Measurements from ENCODE around the gene RNF41.
"Not testable (repeated sequence)": the region's sequence is repeated elsewhere in the genome, so short reads cannot be mapped to it uniquely, and the experiment has no call there.

The RNF41 gene

GRCh38 chr12:56206452-56207166, 15.1 kb downstream of the RNF41 start:
- ATAC-seq, result peak; percentile 62
- Mint-ChIP-seq H3K27me3 (no peaks in the 10 kb centered on the region), H3K9me3 (no peaks in the 10 kb centered on the region), H3K27ac (peak overlapping the region; percentile 62), H3K4me1 (peaks cover 18% of the 10 kb centered on the region), H3K4me3 (no peak overlapping the region), H3K36me3 (peaks cover 43% of the 10 kb centered on the region)

- Mint-ChIP-seq H3K9me3 (no peaks in the 10 kb centered on the region), H3K27ac (peak overlapping the region; percentile 62), H3K4me3 (no peak overlapping the region), H3K36me3 (peaks cover 33% of the 10 kb centered on the region), H3K4me1 (peaks cover 18% of the 10 kb centered on the region), H3K27me3 (no peaks in the 10 kb centered on the region)
- ATAC-seq, result no peak
These were observed 16.3 kb downstream of the RNF41 start for GRCh38 chr12:56205445-56205844.

GRCh38 chr12:56204275-56204674, 17.4 kb downstream of the RNF41 start:
- peaks cover 23% of the 10 kb centered on the region for H3K36me3 Mint-ChIP-seq
- peaks cover 18% of the 10 kb centered on the region for H3K4me1 Mint-ChIP-seq
- H3K27ac Mint-ChIP-seq, result peak overlapping the region; percentile 2
- H3K9me3 Mint-ChIP-seq, result no peaks in the 10 kb centered on the region
- no peak for ATAC-seq
- H3K4me3 Mint-ChIP-seq, result no peak overlapping the region
- no peaks in the 10 kb centered on the region for H3K27me3 Mint-ChIP-seq

DNA sequence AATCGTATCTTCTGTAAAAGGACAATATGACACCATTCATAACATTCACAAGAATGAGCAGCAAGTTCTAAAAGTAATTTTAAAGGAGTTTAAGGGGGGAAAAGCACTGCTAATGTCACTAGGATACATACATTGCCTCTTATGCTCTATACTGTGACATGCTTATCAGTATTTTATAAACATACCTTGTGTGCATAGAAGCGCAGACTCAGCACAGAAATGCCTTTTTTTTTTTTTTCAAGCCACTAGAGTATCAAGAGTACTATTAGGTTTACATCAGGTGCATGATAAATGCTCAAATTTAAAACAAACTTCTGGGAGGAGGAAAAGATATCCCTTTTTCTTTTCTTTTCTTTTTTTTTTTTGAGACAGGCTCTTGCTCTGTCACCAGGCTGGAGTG, 18.9 kb downstream of the RNF41 start:
- no peak overlapping the region for H3K27ac Mint-ChIP-seq
- peaks cover 18% of the 10 kb centered on the region for H3K4me1 Mint-ChIP-seq
- peaks cover 17% of the 10 kb centered on the region for H3K36me3 Mint-ChIP-seq
- no peak for ATAC-seq
- H3K4me3 Mint-ChIP-seq, result no peak overlapping the region
- no peaks in the 10 kb centered on the region for H3K27me3 Mint-ChIP-seq
- no peaks in the 10 kb centered on the region for H3K9me3 Mint-ChIP-seq

- Mint-ChIP-seq H3K36me3 (peaks cover 13% of the 10 kb centered on the region), H3K27ac (no peak overlapping the region), H3K9me3 (no peaks in the 10 kb centered on the region), H3K4me3 (no peak overlapping the region), H3K4me1 (peaks cover 15% of the 10 kb centered on the region), H3K27me3 (no peaks in the 10 kb centered on the region)
- no peak for ATAC-seq
These were observed 19.4 kb downstream of the RNF41 start for GRCh38 chr12:56202366-56202765.

GRCh38 chr12:56198836-56199235, 22.9 kb downstream of the RNF41 start:
- Mint-ChIP-seq H3K27me3 (no peaks in the 10 kb centered on the region), H3K4me3 (no peak overlapping the region), H3K4me1 (peaks cover 5% of the 10 kb centered on the region), H3K36me3 (no peaks in the 10 kb centered on the region), H3K9me3 (no peaks in the 10 kb centered on the region), H3K27ac (peak overlapping the region; percentile 10)
- no peak for ATAC-seq

- H3K4me3 Mint-ChIP-seq, result no peak overlapping the region
- ATAC-seq, result no peak
- H3K27me3 Mint-ChIP-seq, result no peaks in the 10 kb centered on the region
- no peaks in the 10 kb centered on the region for H3K9me3 Mint-ChIP-seq
- H3K36me3 Mint-ChIP-seq, result no peaks in the 10 kb centered on the region
- peaks cover 10% of the 10 kb centered on the region for H3K4me1 Mint-ChIP-seq
- H3K27ac Mint-ChIP-seq, result peak overlapping the region; percentile 10
These were observed 23.6 kb downstream of the RNF41 start for GRCh38 chr12:56197921-56198635.

- H3K27me3 Mint-ChIP-seq, H3K4me3 Mint-ChIP-seq, ATAC-seq, H3K9me3 Mint-ChIP-seq, H3K27ac Mint-ChIP-seq, H3K36me3 Mint-ChIP-seq: not testable (repeated sequence)
- H3K4me1 Mint-ChIP-seq, result peaks cover 11% of the 10 kb centered on the region
These were observed 24.7 kb downstream of the RNF41 start for GRCh38 chr12:56196818-56197550.

DNA sequence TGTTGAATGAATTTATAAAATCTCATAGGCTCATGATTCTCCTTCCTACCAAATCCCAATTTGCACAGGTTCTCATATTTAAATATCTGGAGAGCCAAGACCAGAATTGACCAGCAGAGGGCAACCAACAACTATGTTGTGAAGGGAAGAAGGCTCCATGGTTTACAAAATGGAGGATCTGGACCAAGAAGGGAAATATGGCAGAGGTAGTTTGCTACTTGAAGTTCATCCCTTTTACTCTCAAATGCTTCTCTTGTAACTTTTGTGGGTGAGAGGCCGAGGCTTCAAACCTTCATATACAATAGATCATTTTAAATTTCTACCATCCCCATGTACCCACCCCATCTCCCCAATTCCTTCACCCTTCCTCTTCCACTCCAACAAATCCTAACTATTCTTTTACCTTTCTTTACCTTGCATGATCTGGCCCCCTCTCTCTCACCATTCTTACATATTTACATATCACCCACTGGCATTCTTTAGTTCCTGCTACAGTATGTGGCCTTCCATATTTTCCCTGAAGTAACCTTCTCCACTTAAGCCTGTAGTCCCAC, 28.6 kb downstream of the RNF41 start:
- Mint-ChIP-seq H3K4me1 (peaks cover 32% of the 10 kb centered on the region), H3K27ac (peak overlapping the region; percentile 65), H3K9me3 (no peaks in the 10 kb centered on the region), H3K4me3 (no peak overlapping the region), H3K36me3 (peaks cover under 1% of the 10 kb centered on the region), H3K27me3 (no peaks in the 10 kb centered on the region)
- no peak for ATAC-seq

DNA sequence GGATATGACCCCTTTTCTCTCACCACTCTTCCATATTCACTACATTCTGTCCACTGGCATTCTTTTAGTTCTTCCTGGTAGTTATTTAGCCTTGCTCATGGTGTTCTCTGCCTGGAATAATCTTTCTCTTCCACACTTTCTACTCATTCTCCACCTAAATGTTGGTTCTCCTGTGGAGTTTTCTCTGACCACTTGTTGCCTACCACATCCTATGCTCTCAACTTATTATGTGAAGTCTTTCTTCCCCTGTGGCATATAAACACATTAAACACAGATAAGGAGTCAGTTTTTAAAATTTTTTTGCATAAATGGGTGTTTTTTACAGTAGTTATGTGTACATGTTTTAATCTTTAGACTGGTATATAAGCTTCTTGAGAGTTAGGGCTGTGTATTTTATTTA, 29.1 kb downstream of the RNF41 start:
- peaks cover 37% of the 10 kb centered on the region for H3K4me1 Mint-ChIP-seq
- no peak for ATAC-seq
- H3K4me3 Mint-ChIP-seq, result no peak overlapping the region
- peaks cover 5% of the 10 kb centered on the region for H3K36me3 Mint-ChIP-seq
- H3K9me3 Mint-ChIP-seq, result no peaks in the 10 kb centered on the region
- no peaks in the 10 kb centered on the region for H3K27me3 Mint-ChIP-seq
- H3K27ac Mint-ChIP-seq, result peak overlapping the region; percentile 65

DNA sequence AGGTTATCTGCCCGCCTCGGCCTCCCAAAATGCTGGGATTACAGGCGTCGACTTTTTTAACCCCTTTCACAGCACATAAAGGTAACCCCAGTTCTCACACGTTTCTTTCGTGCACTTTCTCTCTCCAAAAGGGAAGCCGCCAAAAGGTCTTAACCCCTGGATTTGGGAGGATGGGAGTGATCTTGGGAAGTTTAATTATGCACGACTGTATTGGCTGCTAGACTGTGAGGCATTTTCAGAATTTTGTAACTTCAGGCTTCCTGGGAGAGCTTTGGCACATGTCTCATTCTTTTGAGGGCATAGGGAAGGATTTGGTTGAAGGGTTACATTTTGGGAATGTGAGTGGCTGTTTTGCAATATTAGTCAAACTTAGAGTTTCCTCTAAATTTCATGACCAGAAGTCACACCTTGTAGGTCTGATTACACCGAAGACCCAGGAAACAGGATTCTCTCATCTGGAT, 31.0 kb downstream of the RNF41 start:
- no peak for ATAC-seq
- Mint-ChIP-seq H3K4me1 (peaks cover 43% of the 10 kb centered on the region), H3K9me3 (no peaks in the 10 kb centered on the region), H3K27me3 (no peaks in the 10 kb centered on the region), H3K4me3 (peak overlapping the region; percentile 90), H3K27ac (peak overlapping the region; percentile 91), H3K36me3 (peaks cover 16% of the 10 kb centered on the region)

GRCh38 chr12:56189918-56190694, 31.6 kb downstream of the RNF41 start:
- H3K27ac Mint-ChIP-seq, result peak overlapping the region; percentile 91
- H3K36me3 Mint-ChIP-seq, result peaks cover 19% of the 10 kb centered on the region
- peak overlapping the region; percentile 90 for H3K4me3 Mint-ChIP-seq
- H3K9me3 Mint-ChIP-seq, result no peaks in the 10 kb centered on the region
- peaks cover 43% of the 10 kb centered on the region for H3K4me1 Mint-ChIP-seq
- ATAC-seq, result peak; percentile 62
- H3K27me3 Mint-ChIP-seq, result no peaks in the 10 kb centered on the region

- Mint-ChIP-seq H3K27ac (peak within 1 kb of the TSS; percentile 91), H3K4me3 (peak within 1 kb of the TSS; percentile 90), H3K9me3 (no peaks in the 10 kb centered on the region), H3K4me1 (peaks cover 43% of the 10 kb centered on the region), H3K27me3 (no peaks in the 10 kb centered on the region), H3K36me3 (peaks cover 27% of the 10 kb centered on the region)
- peak; percentile 96 for ATAC-seq
These were observed 32.4 kb downstream of the RNF41 start, which contains the start of gene SMARCC2 for GRCh38 chr12:56189099-56189917. Gene SMARCC2, minus strand, starts transcription at chr12:56189483. Its CDS starts 22 bp downstream, at chr12:56189461.

GRCh38 chr12:56188778-56189098, 33.0 kb downstream of the RNF41 start:
- Mint-ChIP-seq H3K36me3 (peaks cover 32% of the 10 kb centered on the region), H3K4me3 (peak overlapping the region; percentile 90), H3K9me3 (no peaks in the 10 kb centered on the region), H3K4me1 (peaks cover 43% of the 10 kb centered on the region), H3K27me3 (no peaks in the 10 kb centered on the region), H3K27ac (peak overlapping the region; percentile 91)
- ATAC-seq, result no peak
